Tibial artery (tissue), 4 donors: ENCODE results near the gene GLIPR2.
A peak's percentile ranks its signal among the peaks of the same experiment; 100 is the strongest.
"Not testable (repeated sequence)": the region's sequence is repeated elsewhere in the genome, so short reads cannot be mapped to it uniquely, and the experiment has no call there.

ENCODE experiments used
- DNase-seq, 2 donors: peaks; one replicate each; pipeline ENCODE4 v3.0.0-alpha.2; 2019
- H3K27ac ChIP-seq, 2 donors: fragments of 200-600 bp; sonication (generic) in 1 of 2; 1 replicate in 1 of 2; 2 replicates in 1 of 2; pipeline ENCODE4 v1.5.1; 2018 to 2019; ENCODE audit warnings: mild to moderate bottlenecking in 1 of 2
- H3K27me3 ChIP-seq, 2 donors: fragments of 200-600 bp; sonication (generic) in 1 of 2; one replicate each; pipeline versions ENCODE4 v1.5.1 to v1.6.0; 2016 to 2019
- H3K36me3 ChIP-seq, 3 donors: fragments of 200-600 bp; sonication (generic) in 2 of 3; one replicate each; pipeline ENCODE4 v1.5.1; 2016 to 2019; ENCODE audit warnings: mild to moderate bottlenecking in 2 of 3
- H3K4me1 ChIP-seq, 4 donors: fragments of 200-600 bp; sonication (generic) in 2 of 4; 1 replicate in 3 of 4; 2 replicates in 1 of 4; pipeline ENCODE4 v1.5.1; 2016 to 2019
- H3K4me3 ChIP-seq, 2 donors: fragments of 200-600 bp; sonication (generic) in 1 of 2; 1 replicate in 1 of 2; 2 replicates in 1 of 2; pipeline ENCODE4 v1.5.1; 2018 to 2019; ENCODE audit warnings: mild to moderate bottlenecking in 2 of 2
- H3K9me3 ChIP-seq, 3 donors: fragments of 200-600 bp; sonication (generic) in 1 of 3; one replicate each; pipeline ENCODE4 v1.5.1; 2016 to 2019
- intact Hi-C: fragments of 100-400 bp; cut with DNase I; formaldehyde crosslinking; loops from one replicate; pipeline ENCODE4 v1.15.0; 2023; ENCODE audit warnings: low total_unique reads
- TF ChIP-seq, protein P1 (sequence below), 2 experiments: fragments of 200-600 bp in 1 of 2; fragments of 450-650 bp in 1 of 2; IDR thresholded peaks; one replicate each; pipeline ENCODE4 v1.5.1; 2017 to 2019; ENCODE audit warnings: antibody characterized with exemption in 2 of 2, mild to moderate bottlenecking in 1 of 2, moderate library complexity in 1 of 2

The GLIPR2 gene

GRCh38 chr9:36136272-36136893 lies at the start of gene GLIPR2:
GLIPR2 (plus strand) TSS chr9:36136733; CDS start chr9:36136779, 46 bp downstream.
- TF ChIP-seq, protein P1, sequence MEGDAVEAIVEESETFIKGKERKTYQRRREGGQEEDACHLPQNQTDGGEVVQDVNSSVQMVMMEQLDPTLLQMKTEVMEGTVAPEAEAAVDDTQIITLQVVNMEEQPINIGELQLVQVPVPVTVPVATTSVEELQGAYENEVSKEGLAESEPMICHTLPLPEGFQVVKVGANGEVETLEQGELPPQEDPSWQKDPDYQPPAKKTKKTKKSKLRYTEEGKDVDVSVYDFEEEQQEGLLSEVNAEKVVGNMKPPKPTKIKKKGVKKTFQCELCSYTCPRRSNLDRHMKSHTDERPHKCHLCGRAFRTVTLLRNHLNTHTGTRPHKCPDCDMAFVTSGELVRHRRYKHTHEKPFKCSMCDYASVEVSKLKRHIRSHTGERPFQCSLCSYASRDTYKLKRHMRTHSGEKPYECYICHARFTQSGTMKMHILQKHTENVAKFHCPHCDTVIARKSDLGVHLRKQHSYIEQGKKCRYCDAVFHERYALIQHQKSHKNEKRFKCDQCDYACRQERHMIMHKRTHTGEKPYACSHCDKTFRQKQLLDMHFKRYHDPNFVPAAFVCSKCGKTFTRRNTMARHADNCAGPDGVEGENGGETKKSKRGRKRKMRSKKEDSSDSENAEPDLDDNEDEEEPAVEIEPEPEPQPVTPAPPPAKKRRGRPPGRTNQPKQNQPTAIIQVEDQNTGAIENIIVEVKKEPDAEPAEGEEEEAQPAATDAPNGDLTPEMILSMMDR (IDR thresholded peaks at IDR 0.05) = peak; percentile 25 to 39
- Histone ChIP-seq H3K27ac (peak within 1 kb of the TSS; percentile 85 to 89), H3K27me3 (no peaks in the 10 kb centered on the region), H3K9me3 (no peaks in the 10 kb centered on the region), H3K4me3 (peak within 1 kb of the TSS; percentile 85 to 97), H3K36me3 (no peaks in the 10 kb centered on the region), H3K4me1 (peaks cover 0 to 51% (median 21%) of the 10 kb centered on the region in 4 donors)
- peak; percentile 83 to 92 for DNase-seq
- intact Hi-C loops = no loop called here

GRCh38 chr9:36087054-36087453 lies 49.5 kb upstream of the GLIPR2 start:
- DNase-seq, H3K27ac ChIP-seq, intact Hi-C loops, H3K27me3 ChIP-seq, H3K4me3 ChIP-seq, H3K9me3 ChIP-seq: not testable (repeated sequence)
- Histone ChIP-seq H3K36me3 (peaks cover 24 to 32% (median 25%) of the 10 kb centered on the region in 3 donors), H3K4me1 (peaks cover 0 to 13% (median 2%) of the 10 kb centered on the region in 4 donors)

DNA sequence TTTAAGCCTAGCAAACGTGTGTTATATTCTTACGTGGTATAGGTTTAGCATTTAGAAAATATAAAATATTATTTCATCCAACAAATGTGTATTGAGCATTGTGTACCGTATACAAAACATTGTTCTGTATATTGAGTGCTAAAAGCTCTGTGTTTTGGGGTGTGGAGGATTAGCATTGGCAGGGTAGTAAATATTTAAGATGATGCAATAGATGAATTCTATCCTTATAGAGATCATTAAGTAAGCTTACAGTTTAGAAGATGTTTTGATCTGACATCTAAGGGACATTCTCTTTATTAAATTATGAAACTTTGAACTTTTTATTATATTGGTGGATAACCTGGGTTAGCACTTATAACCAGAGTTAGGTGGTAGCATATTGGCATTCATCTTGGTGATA lies 48.5 kb upstream of the GLIPR2 start:
- no peaks in the 10 kb centered on the region for H3K27me3 ChIP-seq
- H3K4me1 ChIP-seq = peaks cover 0 to 13% (median 2%) of the 10 kb centered on the region in 4 donors
- intact Hi-C loops = no loop called here
- TF ChIP-seq, protein P1 (IDR thresholded peaks at IDR 0.05) = no peak
- no peaks in the 10 kb centered on the region for H3K9me3 ChIP-seq
- peaks cover 24 to 32% (median 25%) of the 10 kb centered on the region in 3 donors for H3K36me3 ChIP-seq
- no peak overlapping the region for H3K4me3 ChIP-seq
- no peak overlapping the region for H3K27ac ChIP-seq
- DNase-seq = no peak

DNA sequence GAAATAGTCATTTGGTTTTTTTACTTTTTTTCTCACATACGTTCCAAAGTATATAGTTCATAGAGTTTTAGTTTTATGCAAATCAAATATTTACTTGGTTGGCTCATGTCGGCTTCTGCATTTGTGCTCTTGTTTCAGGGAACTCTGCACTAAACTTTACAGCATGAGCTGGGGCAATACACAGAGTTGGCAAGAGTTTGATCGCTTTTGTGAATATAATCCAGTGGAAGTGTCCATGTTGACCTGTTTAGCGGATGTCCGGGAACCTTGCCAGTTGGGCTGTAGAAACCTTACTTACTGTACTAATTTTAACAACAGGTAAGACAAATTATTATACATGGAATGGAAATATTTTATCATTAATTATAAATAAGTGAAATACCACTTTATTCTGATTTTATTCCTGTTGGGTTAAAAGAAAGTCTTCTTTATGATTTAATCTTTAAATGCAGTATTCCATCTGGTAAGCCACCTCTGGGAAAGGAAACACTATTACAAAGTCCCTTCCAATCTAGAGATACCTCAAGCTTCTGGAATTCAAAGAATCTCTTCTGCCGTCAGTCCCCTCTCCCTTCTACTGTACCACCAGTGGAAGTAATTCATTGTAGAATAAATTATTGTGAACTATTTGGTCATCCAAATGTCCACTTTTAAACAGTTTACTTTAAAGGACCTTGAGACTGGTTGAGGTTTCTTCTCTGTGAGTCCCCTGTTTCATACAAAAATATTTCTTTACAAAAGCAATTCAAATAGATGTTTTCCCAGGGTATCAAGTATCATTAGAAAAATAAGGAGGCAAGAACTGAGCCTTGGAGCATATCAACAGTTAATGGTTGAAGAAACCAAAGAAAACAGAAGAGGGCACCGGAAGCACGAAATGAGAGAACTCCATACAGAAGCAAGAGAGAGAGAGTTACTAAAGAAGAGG lies 45.2 kb upstream of the GLIPR2 start:
- intact Hi-C loops = no loop called here
- TF ChIP-seq, protein P1 (IDR thresholded peaks at IDR 0.05) = no peak
- Histone ChIP-seq H3K27ac (no peak overlapping the region), H3K27me3 (no peaks in the 10 kb centered on the region), H3K36me3 (peaks cover 5 to 8% (median 5%) of the 10 kb centered on the region in 3 donors), H3K4me3 (no peak overlapping the region), H3K4me1 (peaks cover 0 to 13% (median 2%) of the 10 kb centered on the region in 4 donors), H3K9me3 (no peaks in the 10 kb centered on the region)
- DNase-seq = no peak

GRCh38 chr9:36092014-36092413 lies 44.5 kb upstream of the GLIPR2 start:
- Histone ChIP-seq H3K4me3 (no peak overlapping the region), H3K36me3 (peaks cover 0 to 5% (median under 1%) of the 10 kb centered on the region in 3 donors), H3K27me3 (no peaks in the 10 kb centered on the region), H3K27ac (no peak overlapping the region), H3K4me1 (peaks cover 0 to 13% (median 2%) of the 10 kb centered on the region in 4 donors), H3K9me3 (no peaks in the 10 kb centered on the region)
- intact Hi-C loops = no loop called here
- no peak for DNase-seq
- TF ChIP-seq, protein P1 (IDR thresholded peaks at IDR 0.05) = no peak
